ENCODE measurements around the gene NATD1. TPM values are rescaled to one million over a fixed set of nuclear protein-coding genes. Genes with fewer than 3 reads are reported as not detected.

NATD1 gene
- polyA plus RNA-seq, 2 of the 4 experiments (the other 2 are of a cell fraction): 1.1 to 1.6 TPM

DNA sequence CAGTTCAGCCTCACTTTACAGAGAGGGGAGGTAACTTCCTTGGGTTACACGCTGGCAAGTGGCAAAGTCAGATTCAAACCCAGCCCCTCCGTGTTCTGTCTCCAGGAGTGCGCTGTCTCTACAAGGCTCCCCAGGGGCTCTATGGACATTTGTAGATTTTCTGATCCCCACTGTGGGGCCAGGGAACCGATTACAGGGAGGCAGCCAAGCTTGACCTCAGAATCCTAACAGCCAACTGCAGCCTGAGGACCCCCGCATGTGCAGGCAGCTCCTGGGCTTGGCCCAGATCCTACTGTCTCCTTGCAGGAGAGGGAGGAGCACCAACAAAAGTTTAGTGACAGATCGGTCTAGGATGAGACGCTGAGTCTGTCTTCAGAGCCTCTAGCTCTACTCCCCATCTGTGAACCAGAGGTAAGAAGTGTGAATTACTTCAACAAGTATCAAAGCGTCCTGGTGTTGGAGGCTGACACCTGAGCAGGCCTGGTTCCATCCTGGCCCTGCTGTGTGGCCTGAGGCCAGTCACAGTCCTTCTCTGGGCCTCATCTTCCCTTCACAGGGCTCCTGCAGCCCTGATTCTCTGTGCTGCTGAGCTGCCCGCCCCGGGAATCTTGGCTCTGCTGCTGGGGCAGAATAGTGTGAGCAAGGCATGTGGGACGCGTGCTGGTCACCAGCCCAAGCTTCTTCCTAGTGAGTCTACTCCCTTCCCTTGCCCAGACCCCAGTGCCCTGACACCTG is 9.2 kb upstream of the NATD1 start:
- Histone ChIP-seq H3K9me3 (no peaks in the 10 kb centered on the region), H3K4me3 (no peak overlapping the region), H3K27ac (no peak overlapping the region; a peak in 1 of 6 replicates), H3K4me1 (no peaks in the 10 kb centered on the region; the same call in 1 of the 3 replicates), H3K4me2 (no peak overlapping the region)
- ChIA-PET POLR2A (interaction anchor here (0.7 kb wide), 1 partner anchor 9 kb away, joined by 3 read pairs; the partner anchor contains the start of gene NATD1), CTCF (interaction anchor here (0.6 to 5.5 kb wide), 5 partner anchors 9 to 253 kb away, joined by 3 to 35 read pairs (median 4); partner anchors contain the start of gene NATD1)
- DNase-seq (ENCODE audit: low read depth in 1 of 2, low spot score in 1 of 2): no peak
- WGBS (ENCODE audit: missing lambda C conversion rate): 69% methylated on average over 10 of the region's 12 CpGs
- no peak for FAIRE-seq
- TF ChIP-seq ESRRA (IDR thresholded peaks at IDR 0.05; ENCODE audit: borderline replicate concordance, low read length) (no peak), HOXB13 (CRISPR knock-in tag; IDR thresholded peaks at IDR 0.05; ENCODE audit: low read depth) (no peak), HOXA7 (CRISPR knock-in tag; IDR thresholded peaks at IDR 0.05) (no peak), FOSB (CRISPR knock-in tag; IDR thresholded peaks at IDR 0.05) (no peak), MAZ (IDR thresholded peaks at IDR 0.05; ENCODE audit: borderline replicate concordance, low read depth, low read length) (no peak), CEBPB (IDR thresholded peaks at IDR 0.05) (no peak), MYC (IDR thresholded peaks at IDR 0.05; ENCODE audit: borderline replicate concordance, low read length) (no peak), RARB (CRISPR knock-in tag; IDR thresholded peaks at IDR 0.05) (no peak), CHD4 (IDR thresholded peaks at IDR 0.05; ENCODE audit: borderline replicate concordance) (no peak), BHLHE40 (IDR thresholded peaks at IDR 0.05; ENCODE audit: low read depth, low read length) (no peak), SREBF2 (IDR thresholded peaks at IDR 0.05) (no peak), TP53 (CRISPR knock-in tag; IDR thresholded peaks at IDR 0.05) (no peak)
- TF ChIP-seq, protein P1, sequence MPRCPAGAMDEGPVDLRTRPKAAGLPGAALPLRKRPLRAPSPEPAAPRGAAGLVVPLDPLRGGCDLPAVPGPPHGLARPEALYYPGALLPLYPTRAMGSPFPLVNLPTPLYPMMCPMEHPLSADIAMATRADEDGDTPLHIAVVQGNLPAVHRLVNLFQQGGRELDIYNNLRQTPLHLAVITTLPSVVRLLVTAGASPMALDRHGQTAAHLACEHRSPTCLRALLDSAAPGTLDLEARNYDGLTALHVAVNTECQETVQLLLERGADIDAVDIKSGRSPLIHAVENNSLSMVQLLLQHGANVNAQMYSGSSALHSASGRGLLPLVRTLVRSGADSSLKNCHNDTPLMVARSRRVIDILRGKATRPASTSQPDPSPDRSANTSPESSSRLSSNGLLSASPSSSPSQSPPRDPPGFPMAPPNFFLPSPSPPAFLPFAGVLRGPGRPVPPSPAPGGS (IDR thresholded peaks at IDR 0.05): no peak
- TF ChIP-seq, protein P2, sequence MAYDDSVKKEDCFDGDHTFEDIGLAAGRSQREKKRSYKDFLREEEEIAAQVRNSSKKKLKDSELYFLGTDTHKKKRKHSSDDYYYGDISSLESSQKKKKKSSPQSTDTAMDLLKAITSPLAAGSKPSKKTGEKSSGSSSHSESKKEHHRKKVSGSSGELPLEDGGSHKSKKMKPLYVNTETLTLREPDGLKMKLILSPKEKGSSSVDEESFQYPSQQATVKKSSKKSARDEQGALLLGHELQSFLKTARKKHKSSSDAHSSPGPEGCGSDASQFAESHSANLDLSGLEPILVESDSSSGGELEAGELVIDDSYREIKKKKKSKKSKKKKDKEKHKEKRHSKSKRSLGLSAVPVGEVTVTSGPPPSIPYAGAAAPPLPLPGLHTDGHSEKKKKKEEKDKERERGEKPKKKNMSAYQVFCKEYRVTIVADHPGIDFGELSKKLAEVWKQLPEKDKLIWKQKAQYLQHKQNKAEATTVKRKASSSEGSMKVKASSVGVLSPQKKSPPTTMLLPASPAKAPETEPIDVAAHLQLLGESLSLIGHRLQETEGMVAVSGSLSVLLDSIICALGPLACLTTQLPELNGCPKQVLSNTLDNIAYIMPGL (CRISPR knock-in tag; IDR thresholded peaks at IDR 0.05; ENCODE audit: borderline replicate concordance): no peak
- ATAC-seq: peak; percentile 30 to 45; a peak in 4 of 6 replicates

DNA sequence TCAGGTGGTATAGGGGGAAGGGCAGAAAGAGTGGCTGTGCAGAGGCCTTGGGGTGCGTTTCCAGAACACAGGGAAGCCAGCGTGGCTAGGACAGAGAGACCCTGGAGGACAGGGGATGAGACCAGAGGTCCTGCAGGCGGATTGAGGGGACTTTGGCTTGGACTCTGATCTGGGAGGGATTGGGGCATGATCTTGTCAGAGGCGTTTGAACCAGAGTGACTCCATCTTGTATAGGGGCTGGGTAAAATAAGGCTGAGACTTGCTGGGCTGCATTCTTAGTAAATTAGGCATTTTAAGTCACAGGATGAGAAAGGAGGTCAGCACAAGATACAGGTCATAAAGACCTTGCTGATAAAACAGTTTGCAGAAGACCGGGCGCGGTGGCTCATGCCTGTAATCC is 5.4 kb upstream of the NATD1 start:
- ChIA-PET POLR2A (no interaction called here), CTCF (interaction anchor here (0.9 kb wide), 1 partner anchor 14 kb away, joined by 3 read pairs; no protein-coding TSS in a partner anchor)
- H3K4me2 ChIP-seq: no peak overlapping the region
- FAIRE-seq: no peak
- DNase-seq (ENCODE audit: low read depth in 1 of 2, low spot score in 1 of 2): no peak
- no peak for ATAC-seq
- TF ChIP-seq NR3C1 (IDR thresholded peaks at IDR 0.05) (no peak), RNF2 (IDR thresholded peaks at IDR 0.05; ENCODE audit: borderline replicate concordance, low read depth) (no peak), PHF8 (IDR thresholded peaks at IDR 0.05; ENCODE audit: borderline replicate concordance, low read depth) (no peak), RAD21 (conservative IDR thresholded peaks at IDR 0.05 in 1 of 2, IDR thresholded peaks at IDR 0.05 in 1 of 2) (no peak), POLR2AphosphoS2 (conservative IDR thresholded peaks at IDR 0.05; ENCODE audit: low read length) (no peak)
- TF ChIP-seq, protein P3, sequence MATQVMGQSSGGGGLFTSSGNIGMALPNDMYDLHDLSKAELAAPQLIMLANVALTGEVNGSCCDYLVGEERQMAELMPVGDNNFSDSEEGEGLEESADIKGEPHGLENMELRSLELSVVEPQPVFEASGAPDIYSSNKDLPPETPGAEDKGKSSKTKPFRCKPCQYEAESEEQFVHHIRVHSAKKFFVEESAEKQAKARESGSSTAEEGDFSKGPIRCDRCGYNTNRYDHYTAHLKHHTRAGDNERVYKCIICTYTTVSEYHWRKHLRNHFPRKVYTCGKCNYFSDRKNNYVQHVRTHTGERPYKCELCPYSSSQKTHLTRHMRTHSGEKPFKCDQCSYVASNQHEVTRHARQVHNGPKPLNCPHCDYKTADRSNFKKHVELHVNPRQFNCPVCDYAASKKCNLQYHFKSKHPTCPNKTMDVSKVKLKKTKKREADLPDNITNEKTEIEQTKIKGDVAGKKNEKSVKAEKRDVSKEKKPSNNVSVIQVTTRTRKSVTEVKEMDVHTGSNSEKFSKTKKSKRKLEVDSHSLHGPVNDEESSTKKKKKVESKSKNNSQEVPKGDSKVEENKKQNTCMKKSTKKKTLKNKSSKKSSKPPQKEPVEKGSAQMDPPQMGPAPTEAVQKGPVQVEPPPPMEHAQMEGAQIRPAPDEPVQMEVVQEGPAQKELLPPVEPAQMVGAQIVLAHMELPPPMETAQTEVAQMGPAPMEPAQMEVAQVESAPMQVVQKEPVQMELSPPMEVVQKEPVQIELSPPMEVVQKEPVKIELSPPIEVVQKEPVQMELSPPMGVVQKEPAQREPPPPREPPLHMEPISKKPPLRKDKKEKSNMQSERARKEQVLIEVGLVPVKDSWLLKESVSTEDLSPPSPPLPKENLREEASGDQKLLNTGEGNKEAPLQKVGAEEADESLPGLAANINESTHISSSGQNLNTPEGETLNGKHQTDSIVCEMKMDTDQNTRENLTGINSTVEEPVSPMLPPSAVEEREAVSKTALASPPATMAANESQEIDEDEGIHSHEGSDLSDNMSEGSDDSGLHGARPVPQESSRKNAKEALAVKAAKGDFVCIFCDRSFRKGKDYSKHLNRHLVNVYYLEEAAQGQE (IDR thresholded peaks at IDR 0.05): no peak
- TF ChIP-seq, protein P4, sequence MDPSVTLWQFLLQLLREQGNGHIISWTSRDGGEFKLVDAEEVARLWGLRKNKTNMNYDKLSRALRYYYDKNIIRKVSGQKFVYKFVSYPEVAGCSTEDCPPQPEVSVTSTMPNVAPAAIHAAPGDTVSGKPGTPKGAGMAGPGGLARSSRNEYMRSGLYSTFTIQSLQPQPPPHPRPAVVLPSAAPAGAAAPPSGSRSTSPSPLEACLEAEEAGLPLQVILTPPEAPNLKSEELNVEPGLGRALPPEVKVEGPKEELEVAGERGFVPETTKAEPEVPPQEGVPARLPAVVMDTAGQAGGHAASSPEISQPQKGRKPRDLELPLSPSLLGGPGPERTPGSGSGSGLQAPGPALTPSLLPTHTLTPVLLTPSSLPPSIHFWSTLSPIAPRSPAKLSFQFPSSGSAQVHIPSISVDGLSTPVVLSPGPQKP (IDR thresholded peaks at IDR 0.05; ENCODE audit: low read depth, low read length): no peak
- TF ChIP-seq, protein P5, sequence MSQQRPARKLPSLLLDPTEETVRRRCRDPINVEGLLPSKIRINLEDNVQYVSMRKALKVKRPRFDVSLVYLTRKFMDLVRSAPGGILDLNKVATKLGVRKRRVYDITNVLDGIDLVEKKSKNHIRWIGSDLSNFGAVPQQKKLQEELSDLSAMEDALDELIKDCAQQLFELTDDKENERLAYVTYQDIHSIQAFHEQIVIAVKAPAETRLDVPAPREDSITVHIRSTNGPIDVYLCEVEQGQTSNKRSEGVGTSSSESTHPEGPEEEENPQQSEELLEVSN (IDR thresholded peaks at IDR 0.05; ENCODE audit: borderline replicate concordance, low read depth): no peak
- 81% methylated on average over 7 of the region's 7 CpGs for WGBS (ENCODE audit: missing lambda C conversion rate)
- no peak overlapping the region for H3K27ac ChIP-seq
- H3K9me3 ChIP-seq: no peaks in the 10 kb centered on the region
- H3K4me3 ChIP-seq: no peak overlapping the region
- H3K4me1 ChIP-seq: peaks cover 10% of the 10 kb centered on the region

All from A549 (cell line).